Activated gamma-delta T cell treated with anti-CD3 and anti-CD28 coated beads, Interleukin-2, amount 50 U/mL, for 16 hours (primary cell): ENCODE data around the gene SPTLC3.

Experiments
- DNase-seq: peaks from one replicate; pipeline ENCODE4 v3.0.0-alpha.2; 2020; ENCODE audit warnings: low read depth

Gene SPTLC3

DNA sequence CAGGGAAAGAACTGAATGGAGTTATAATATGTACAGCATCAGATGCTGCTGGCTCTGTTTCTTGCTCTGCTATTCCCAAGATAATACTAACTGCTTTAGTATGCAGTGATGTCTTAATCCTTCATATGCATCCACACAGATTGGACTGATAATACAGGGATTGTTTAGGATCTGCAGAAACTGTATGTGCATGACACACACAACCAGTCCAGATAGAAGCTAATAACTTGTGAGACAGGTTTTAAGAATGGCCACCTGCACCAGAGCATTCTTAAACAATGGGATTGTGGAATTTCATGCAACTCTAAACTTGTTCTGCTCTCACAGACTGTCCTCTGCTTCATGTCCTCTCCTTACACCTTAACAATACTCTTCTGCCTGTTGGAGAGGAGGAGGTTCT lies 90.9 kb downstream of the SPTLC3 start:
- no peak for DNase-seq

- no peak for DNase-seq
Measured at GRCh38 chr20:13101276-13101675, 92.5 kb downstream of the SPTLC3 start.

DNA sequence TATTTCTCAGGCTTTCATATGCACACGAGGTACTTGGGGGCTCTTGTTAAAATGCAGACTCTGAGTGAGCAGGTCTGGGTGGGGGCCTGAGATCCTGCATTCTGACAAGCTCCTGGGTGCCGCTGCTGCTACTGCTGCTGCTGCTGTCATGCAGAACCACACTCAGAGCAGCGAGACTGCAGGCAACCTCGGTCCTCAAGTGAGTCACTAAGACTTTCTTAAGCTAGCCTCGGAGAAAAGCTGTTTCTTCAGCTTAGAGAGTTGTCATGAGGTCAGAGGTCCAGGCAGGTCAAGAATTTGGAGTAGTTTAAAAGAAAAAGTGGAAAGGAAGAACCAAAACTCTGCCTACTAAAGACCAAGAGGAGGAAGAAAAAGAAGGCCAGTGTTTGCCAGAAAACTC lies 92.9 kb downstream of the SPTLC3 start:
- no peak for DNase-seq

DNA sequence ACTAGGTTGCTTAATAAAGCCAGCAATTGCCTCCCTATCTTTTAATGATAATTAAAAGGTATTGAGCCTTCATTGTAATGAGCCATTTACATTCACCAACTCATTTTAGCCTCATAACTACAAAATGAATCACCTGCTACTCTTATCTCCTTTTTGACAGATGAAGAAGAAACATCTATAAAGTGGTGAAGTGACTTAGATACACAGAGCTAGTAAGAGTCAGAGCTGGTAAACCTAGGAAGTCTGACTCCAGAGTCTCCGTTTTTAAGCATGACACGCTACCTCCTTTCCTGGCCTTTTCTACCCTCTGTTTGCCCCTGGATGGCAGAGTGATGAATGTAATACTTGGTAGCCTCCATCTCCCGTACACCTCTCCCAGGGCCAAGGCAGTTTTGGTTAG lies 93.5 kb downstream of the SPTLC3 start:
- DNase-seq, result no peak

- DNase-seq, result no peak
Measured at GRCh38 chr20:13102694-13103093, 93.9 kb downstream of the SPTLC3 start.

DNA sequence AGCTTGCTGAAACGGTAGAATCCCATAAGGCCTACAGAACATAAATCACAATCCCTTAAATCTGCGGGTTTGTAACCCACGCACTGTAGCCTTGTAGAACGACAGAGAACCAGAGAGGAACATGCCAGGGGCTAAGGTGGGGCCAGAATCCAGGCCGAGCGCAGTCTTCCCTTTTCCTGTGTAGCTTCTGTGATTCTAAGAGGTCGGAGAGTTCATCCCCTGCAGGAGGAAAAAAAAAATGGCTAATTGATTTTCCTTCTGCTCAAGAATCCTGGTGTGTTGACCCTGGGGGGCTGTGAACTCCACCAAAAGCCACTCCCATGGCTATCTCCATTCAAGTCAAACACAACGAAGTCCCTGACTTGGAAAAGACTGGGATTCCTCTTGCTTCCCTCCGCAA lies 96.3 kb downstream of the SPTLC3 start:
- no peak for DNase-seq

GRCh38 chr20:13105864-13106457 lies 97.2 kb downstream of the SPTLC3 start:
- no peak for DNase-seq

GRCh38 chr20:13109658-13110057 lies 100.9 kb downstream of the SPTLC3 start:
- no peak for DNase-seq

- no peak for DNase-seq
Measured at GRCh38 chr20:13110796-13111195, 102.0 kb downstream of the SPTLC3 start.

- no peak for DNase-seq
Measured at GRCh38 chr20:13111249-13111911, 102.6 kb downstream of the SPTLC3 start.

- no peak for DNase-seq
Measured at GRCh38 chr20:13113731-13114130, 105.0 kb downstream of the SPTLC3 start.

GRCh38 chr20:13117200-13117599 lies 108.4 kb downstream of the SPTLC3 start:
- no peak for DNase-seq

DNA sequence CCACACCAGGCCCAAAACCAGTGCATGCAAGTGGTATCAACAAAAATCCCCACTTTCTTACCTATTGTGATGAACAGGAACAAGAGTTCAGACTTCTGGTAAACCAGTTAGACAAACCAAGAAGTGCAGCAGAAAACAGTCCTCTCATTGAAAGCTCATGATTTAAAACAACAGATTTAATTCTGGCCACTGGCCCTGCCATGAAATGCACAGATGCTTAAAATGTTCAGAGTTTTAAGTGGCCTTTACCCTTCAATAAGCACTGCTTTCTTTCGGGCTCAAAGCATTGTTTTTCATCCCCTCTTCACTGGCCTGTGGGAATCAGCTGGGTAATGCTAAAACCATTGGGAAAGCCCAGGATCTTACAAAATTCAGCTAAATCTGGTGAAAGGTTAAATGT lies 109.9 kb downstream of the SPTLC3 start:
- DNase-seq, result no peak

- DNase-seq, result peak; percentile 2
Measured at GRCh38 chr20:13119583-13119982, 110.8 kb downstream of the SPTLC3 start.

DNA sequence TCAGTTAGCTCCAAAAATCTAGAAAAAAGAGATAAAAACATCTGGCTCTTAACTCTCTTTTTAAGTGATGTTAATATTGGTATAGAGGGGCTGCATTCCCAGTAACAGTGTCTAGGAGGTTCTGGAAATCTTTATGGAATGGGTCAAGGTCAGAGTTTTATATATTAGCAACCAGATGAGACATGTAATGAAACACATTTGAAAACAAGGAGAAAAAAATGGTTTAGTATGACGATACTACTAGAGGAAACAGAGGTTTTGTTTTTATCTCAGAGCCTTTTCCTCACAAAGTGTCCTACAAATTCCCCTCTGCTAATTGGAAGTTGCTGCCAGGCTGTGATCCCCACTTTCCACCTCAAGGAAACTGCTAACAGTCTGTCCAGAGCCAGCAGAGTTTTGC lies 111.7 kb downstream of the SPTLC3 start:
- no peak for DNase-seq

DNA sequence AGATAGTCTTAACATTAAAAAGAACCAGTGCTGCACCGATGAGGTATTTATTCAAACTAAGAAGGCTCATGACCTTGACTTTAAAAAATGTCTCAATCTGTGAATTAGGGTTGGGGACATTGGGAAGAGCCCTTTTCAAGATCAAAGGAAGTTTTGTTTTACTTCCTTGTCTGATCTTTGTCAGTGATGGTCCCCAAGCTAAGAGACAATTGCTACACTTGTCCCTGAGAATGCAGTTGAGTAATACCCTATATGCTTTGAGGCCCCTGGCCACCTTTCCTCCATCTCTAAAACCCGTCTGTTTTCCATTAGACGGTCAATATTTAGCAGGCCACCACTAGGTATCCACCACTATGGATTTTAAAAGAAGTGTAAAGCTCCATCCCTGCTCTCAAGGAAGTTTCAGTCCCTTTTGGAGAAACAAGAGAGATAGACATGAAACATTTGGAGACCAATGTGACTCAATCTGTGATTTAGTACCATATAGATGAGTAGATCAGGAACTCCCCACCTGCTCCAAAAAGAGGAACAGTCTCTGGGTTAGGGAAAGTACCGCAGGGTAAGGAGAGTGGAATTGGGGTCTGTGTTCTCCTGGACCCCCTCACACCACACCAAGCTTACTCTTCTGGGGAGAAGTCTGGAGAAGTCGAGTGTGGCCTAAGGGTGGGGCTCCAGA lies 113.2 kb downstream of the SPTLC3 start:
- DNase-seq, result no peak

- no peak for DNase-seq
Measured at GRCh38 chr20:13125486-13125885, 116.7 kb downstream of the SPTLC3 start.

- DNase-seq, result no peak
Measured at GRCh38 chr20:13128173-13128572, 119.4 kb downstream of the SPTLC3 start.

- DNase-seq, result no peak
Measured at GRCh38 chr20:13130061-13130706, 121.4 kb downstream of the SPTLC3 start.

DNA sequence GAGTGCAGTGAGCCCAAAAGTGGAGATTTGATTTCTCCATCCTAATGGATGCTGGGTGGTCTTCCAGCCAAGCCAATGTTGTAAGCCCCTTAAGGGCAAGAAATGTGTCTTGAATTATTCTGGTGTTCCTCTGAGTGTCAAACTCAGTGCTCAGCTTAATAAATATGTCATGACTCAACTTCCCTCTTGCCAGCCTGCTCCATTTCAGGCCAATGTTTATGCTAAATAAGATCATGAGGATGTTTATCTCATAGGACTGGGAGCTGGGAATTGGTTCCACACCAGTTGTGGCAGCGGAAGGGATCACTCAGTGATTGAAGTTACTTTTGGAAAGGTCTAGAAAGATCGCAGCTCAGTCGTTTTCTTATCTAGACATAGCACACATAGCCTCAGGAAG lies 121.9 kb downstream of the SPTLC3 start:
- DNase-seq, result no peak

DNA sequence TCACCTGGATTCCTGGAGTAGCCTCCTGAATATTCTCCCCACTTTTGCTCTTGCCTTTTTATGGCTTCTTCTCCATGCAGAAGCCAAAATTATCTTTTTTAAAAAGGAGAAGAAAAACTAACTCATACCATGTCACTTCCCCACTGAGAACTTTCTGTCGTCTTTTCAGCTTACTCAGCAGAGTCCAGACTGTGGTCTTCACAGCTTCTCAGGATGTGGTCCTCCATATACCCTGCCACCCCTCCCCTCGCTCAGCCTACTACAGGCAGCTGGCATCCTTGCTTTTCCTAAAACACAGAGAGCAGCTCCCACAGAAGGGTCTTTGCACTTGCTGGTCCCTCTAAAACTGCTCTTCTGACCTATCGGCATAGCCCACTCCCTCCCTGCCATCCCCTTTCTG lies 122.9 kb downstream of the SPTLC3 start:
- no peak for DNase-seq

DNA sequence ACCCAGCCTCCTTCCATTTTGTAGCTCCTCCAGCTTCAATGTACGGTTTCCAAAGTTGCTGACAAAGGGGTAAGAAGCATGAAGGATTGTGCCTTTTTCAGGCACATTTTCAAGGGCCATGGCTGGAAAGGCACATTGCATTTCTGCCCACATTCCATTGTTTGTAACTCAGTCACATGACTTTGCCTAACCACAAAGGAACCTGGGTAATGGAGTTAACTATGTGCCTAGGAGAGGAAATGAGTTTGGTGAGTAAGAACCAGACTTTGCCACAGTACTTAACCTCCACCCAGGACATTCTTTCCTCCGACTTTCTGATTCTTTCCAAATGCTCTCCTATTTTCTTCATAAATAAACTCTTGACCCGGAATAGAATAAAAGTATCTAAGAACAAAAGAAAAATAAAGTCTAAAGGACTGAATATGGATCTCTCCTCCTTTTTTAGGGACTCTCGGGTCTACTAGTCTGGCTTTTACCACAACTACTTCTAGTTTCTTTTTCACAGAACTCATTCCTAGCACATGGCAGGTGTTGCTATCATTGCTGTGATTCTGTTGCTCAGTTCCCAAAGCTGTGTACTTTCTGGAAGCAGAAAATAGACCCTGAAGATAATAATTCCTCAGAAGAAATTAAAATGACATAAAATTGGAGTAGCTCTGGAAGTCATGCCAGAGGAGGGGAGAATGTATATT lies 130.8 kb downstream of the SPTLC3 start:
- DNase-seq, result no peak

DNA sequence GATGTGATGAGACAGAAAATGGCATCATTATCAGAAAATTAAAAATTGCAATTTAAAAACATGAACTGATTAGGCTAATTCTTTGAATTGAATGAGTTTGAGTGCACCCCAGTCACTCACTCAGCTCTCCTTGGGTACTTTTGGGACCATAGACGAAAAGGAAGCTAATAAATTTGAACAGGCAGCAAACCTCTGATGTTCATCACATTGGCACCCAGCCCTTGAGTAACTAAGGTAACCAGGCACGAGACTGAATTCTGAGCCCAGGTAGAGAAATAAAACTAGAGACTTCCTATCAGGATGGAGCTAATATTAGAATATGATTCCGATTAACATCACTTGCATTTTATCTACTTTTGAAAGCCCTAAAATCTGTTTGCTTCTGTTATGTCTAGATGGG lies 131.4 kb downstream of the SPTLC3 start:
- DNase-seq, result no peak
